ENCODE data around the gene ESPL1. TPM values are rescaled to one million over a fixed set of nuclear protein-coding genes. Genes with fewer than 3 reads are reported as not detected.

Gene ESPL1
- total and polyA plus RNA-seq, 2 of the 13 experiments (the other 11 are each of a cell fraction or from before 2014, with no cell fraction given): 5.8 to 11.5 TPM

- no peak for TF ChIP-seq ARNTL (CRISPR knock-in tag; IDR thresholded peaks at IDR 0.05)
- TF ChIP-seq, protein P1, sequence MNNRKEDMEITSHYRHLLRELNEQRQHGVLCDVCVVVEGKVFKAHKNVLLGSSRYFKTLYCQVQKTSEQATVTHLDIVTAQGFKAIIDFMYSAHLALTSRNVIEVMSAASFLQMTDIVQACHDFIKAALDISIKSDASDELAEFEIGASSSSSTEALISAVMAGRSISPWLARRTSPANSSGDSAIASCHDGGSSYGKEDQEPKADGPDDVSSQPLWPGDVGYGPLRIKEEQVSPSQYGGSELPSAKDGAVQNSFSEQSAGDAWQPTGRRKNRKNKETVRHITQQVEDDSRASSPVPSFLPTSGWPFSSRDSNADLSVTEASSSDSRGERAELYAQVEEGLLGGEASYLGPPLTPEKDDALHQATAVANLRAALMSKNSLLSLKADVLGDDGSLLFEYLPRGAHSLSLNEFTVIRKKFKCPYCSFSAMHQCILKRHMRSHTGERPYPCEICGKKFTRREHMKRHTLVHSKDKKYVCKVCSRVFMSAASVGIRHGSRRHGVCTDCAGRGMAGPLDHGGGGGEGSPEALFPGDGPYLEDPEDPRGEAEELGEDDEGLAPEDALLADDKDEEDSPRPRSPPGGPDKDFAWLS (CRISPR knock-in tag; IDR thresholded peaks at IDR 0.05; ENCODE audit: borderline replicate concordance): no peak
- TF ChIP-seq KAT8 (CRISPR knock-in tag; IDR thresholded peaks at IDR 0.05): peak; percentile 32; the same call in 1 of the 2 replicates
- no peak for TF ChIP-seq ZNF619 (CRISPR knock-in tag; IDR thresholded peaks at IDR 0.05)
- TF ChIP-seq ZNF724P (CRISPR knock-in tag; IDR thresholded peaks at IDR 0.05; ENCODE audit: borderline replicate concordance): no peak
- TF ChIP-seq ZBTB20 (CRISPR knock-in tag; IDR thresholded peaks at IDR 0.05; ENCODE audit: borderline replicate concordance, low read depth): no peak
- TF ChIP-seq ZKSCAN5 (CRISPR knock-in tag; IDR thresholded peaks at IDR 0.05): no peak
- TF ChIP-seq, protein P2, sequence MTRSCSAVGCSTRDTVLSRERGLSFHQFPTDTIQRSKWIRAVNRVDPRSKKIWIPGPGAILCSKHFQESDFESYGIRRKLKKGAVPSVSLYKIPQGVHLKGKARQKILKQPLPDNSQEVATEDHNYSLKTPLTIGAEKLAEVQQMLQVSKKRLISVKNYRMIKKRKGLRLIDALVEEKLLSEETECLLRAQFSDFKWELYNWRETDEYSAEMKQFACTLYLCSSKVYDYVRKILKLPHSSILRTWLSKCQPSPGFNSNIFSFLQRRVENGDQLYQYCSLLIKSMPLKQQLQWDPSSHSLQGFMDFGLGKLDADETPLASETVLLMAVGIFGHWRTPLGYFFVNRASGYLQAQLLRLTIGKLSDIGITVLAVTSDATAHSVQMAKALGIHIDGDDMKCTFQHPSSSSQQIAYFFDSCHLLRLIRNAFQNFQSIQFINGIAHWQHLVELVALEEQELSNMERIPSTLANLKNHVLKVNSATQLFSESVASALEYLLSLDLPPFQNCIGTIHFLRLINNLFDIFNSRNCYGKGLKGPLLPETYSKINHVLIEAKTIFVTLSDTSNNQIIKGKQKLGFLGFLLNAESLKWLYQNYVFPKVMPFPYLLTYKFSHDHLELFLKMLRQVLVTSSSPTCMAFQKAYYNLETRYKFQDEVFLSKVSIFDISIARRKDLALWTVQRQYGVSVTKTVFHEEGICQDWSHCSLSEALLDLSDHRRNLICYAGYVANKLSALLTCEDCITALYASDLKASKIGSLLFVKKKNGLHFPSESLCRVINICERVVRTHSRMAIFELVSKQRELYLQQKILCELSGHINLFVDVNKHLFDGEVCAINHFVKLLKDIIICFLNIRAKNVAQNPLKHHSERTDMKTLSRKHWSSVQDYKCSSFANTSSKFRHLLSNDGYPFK (CRISPR knock-in tag; IDR thresholded peaks at IDR 0.05; ENCODE audit: borderline replicate concordance): no peak
- no peak for TF ChIP-seq ZSCAN30 (CRISPR knock-in tag; IDR thresholded peaks at IDR 0.05)
- no peak for TF ChIP-seq ELF4 (CRISPR knock-in tag; IDR thresholded peaks at IDR 0.05; ENCODE audit: borderline replicate concordance)
- 0 out of 2 replicates have a peak, but pooled peaks have one; percentile 35 for TF ChIP-seq KLF12 (CRISPR knock-in tag; IDR thresholded peaks at IDR 0.05; ENCODE audit: borderline replicate concordance)
- no peak for TF ChIP-seq PAF1 (CRISPR knock-in tag; IDR thresholded peaks at IDR 0.05)
- TF ChIP-seq, protein P3, sequence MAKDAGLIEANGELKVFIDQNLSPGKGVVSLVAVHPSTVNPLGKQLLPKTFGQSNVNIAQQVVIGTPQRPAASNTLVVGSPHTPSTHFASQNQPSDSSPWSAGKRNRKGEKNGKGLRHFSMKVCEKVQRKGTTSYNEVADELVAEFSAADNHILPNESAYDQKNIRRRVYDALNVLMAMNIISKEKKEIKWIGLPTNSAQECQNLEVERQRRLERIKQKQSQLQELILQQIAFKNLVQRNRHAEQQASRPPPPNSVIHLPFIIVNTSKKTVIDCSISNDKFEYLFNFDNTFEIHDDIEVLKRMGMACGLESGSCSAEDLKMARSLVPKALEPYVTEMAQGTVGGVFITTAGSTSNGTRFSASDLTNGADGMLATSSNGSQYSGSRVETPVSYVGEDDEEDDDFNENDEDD (CRISPR knock-in tag; IDR thresholded peaks at IDR 0.05; ENCODE audit: borderline replicate concordance): peak; percentile 48; the same call in 1 of the 2 replicates
- peak; percentile 73; the same call in 1 of the 2 replicates for TF ChIP-seq THAP11 (CRISPR knock-in tag; IDR thresholded peaks at IDR 0.05)
- TF ChIP-seq, protein P4, sequence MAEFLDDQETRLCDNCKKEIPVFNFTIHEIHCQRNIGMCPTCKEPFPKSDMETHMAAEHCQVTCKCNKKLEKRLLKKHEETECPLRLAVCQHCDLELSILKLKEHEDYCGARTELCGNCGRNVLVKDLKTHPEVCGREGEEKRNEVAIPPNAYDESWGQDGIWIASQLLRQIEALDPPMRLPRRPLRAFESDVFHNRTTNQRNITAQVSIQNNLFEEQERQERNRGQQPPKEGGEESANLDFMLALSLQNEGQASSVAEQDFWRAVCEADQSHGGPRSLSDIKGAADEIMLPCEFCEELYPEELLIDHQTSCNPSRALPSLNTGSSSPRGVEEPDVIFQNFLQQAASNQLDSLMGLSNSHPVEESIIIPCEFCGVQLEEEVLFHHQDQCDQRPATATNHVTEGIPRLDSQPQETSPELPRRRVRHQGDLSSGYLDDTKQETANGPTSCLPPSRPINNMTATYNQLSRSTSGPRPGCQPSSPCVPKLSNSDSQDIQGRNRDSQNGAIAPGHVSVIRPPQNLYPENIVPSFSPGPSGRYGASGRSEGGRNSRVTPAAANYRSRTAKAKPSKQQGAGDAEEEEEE (CRISPR knock-in tag; IDR thresholded peaks at IDR 0.05; ENCODE audit: borderline replicate concordance): no peak
- TF ChIP-seq HOXA7 (CRISPR knock-in tag; IDR thresholded peaks at IDR 0.05): no peak
- no peak for TF ChIP-seq ZNF326 (CRISPR knock-in tag; IDR thresholded peaks at IDR 0.05; ENCODE audit: borderline replicate concordance)
- TF ChIP-seq NFE2L1 (CRISPR knock-in tag; IDR thresholded peaks at IDR 0.05; ENCODE audit: borderline replicate concordance): no peak
- 0 out of 2 replicates have a peak, but pooled peaks have one; percentile 57 for TF ChIP-seq ZNF431 (CRISPR knock-in tag; IDR thresholded peaks at IDR 0.05; ENCODE audit: borderline replicate concordance, low read depth)
- no peak for TF ChIP-seq ZNF549 (CRISPR knock-in tag; IDR thresholded peaks at IDR 0.05)
- peak; percentile 65 for TF ChIP-seq BCL6 (CRISPR knock-in tag; IDR thresholded peaks at IDR 0.05)
- no peak for TF ChIP-seq GTF3A (CRISPR knock-in tag; conservative IDR thresholded peaks at IDR 0.05)
These were observed 47.4 kb upstream of the ESPL1 start (continued) for GRCh38 chr12:53220694-53221202.

Data from HepG2 (cell line).